UCSD-AML1 (cell line): ENCODE measurements around the gene ANKRD23.
"Not testable (repeated sequence)": the region's sequence is repeated elsewhere in the genome, so short reads cannot be mapped to it uniquely, and the experiment has no call there.

Source experiments
- DNase-seq: peaks from one replicate; lab custom pipeline; 2025; ENCODE audit not compliant: unreplicated experiment; lab: John Stamatoyannopoulos, UW

Gene ANKRD23

GRCh38 chr2:96864343-96865091 lies 20.7 kb upstream of the ANKRD23 start:
- no peak for DNase-seq

GRCh38 chr2:96863575-96864342 lies 19.9 kb upstream of the ANKRD23 start:
- DNase-seq = no peak

GRCh38 chr2:96863056-96863455 lies 19.2 kb upstream of the ANKRD23 start:
- not testable (repeated sequence) for DNase-seq

GRCh38 chr2:96861074-96861473 lies 17.3 kb upstream of the ANKRD23 start:
- no peak for DNase-seq

- peak; percentile 31 for DNase-seq
Observed at GRCh38 chr2:96860065-96861029, 16.5 kb upstream of the ANKRD23 start.

- no peak for DNase-seq
Observed at GRCh38 chr2:96859681-96860064, 15.9 kb upstream of the ANKRD23 start.

- no peak for DNase-seq
Observed at GRCh38 chr2:96859099-96859649, 15.4 kb upstream of the ANKRD23 start.

- peak; percentile 98 for DNase-seq
Observed at GRCh38 chr2:96857667-96858372, 14.0 kb upstream of the ANKRD23 start, which contains the start of gene ANKRD39. ANKRD39 (minus strand) TSS chr2:96858016; CDS start chr2:96857987, 29 bp downstream.

GRCh38 chr2:96856776-96857666 lies 13.2 kb upstream of the ANKRD23 start:
- DNase-seq = no peak

GRCh38 chr2:96853321-96853720 lies 9.5 kb upstream of the ANKRD23 start:
- DNase-seq = no peak

GRCh38 chr2:96852667-96853066 lies 8.8 kb upstream of the ANKRD23 start:
- DNase-seq = no peak

- DNase-seq = no peak
Observed at GRCh38 chr2:96848264-96848663, 4.4 kb upstream of the ANKRD23 start.

GRCh38 chr2:96847586-96847985 lies 3.8 kb upstream of the ANKRD23 start:
- no peak for DNase-seq

- DNase-seq = no peak
Observed at GRCh38 chr2:96846825-96847224, 3.0 kb upstream of the ANKRD23 start.

- no peak for DNase-seq
Observed at GRCh38 chr2:96844405-96844808, 586 bp upstream of the ANKRD23 start.

- no peak for DNase-seq
Observed at GRCh38 chr2:96842600-96842999, 1.2 kb downstream of the ANKRD23 start.

- no peak for DNase-seq
Observed at GRCh38 chr2:96841701-96842495, 1.9 kb downstream of the ANKRD23 start.
